Tibial nerve (tissue), 3 donors: ENCODE measurements around the gene GAS2L1.

ENCODE experiments used
- POLR2A ChIP-seq, 2 donors: fragments of 450-650 bp; IDR thresholded peaks; one replicate each; pipeline ENCODE4 v1.6.1; 2017; ENCODE audit warnings: antibody characterized with exemption in 2 of 2, mild to moderate bottlenecking in 2 of 2, moderate library complexity in 2 of 2
- TF ChIP-seq, protein P1 (sequence below), 5 experiments: fragments of 200-600 bp in 3 of 5; fragments of 450-650 bp in 2 of 5; sonication (generic) in 3 of 5; IDR thresholded peaks; one replicate each; pipeline ENCODE4 v1.5.1; 2016 to 2019; ENCODE audit warnings: antibody characterized with exemption in 5 of 5, mild to moderate bottlenecking in 3 of 5, moderate library complexity in 2 of 5

DNA sequence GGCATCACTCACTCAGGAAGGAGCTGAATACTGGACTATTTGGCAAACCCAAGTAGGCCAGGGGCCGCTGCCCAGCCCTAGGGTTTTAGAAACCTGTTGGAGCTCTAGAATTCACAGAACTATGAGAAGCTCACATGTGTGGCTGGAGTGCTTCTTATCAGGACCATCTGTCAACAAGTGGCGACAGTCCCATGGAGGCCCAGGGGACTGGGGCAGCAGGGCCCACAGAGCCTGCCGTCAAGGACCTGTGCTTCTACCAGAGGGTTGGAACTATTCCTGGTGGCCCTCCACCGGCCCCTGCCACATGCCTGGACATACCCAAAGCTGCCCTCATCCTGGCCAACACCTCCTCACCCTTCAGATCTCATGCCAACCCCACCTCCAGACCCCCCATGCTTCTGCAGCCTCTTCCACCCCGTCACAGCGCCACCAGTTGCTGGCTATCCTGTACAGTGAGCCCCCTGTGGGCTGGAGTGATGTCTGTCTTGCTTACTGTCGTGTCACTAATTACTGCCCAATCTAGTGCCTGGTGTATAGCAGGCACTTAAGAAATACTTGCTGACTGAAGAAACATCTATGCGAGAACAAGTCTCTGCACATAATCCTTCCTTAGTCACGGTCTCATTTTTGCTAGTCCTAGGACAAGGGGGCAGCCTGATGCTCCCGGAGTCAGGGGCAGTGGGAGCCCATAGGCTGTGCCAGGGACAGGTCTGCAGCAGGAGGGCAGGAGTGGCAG, 36.3 kb downstream of the GAS2L1 start:
- TF ChIP-seq POLR2A (IDR thresholded peaks at IDR 0.05): no peak
- TF ChIP-seq, protein P1, sequence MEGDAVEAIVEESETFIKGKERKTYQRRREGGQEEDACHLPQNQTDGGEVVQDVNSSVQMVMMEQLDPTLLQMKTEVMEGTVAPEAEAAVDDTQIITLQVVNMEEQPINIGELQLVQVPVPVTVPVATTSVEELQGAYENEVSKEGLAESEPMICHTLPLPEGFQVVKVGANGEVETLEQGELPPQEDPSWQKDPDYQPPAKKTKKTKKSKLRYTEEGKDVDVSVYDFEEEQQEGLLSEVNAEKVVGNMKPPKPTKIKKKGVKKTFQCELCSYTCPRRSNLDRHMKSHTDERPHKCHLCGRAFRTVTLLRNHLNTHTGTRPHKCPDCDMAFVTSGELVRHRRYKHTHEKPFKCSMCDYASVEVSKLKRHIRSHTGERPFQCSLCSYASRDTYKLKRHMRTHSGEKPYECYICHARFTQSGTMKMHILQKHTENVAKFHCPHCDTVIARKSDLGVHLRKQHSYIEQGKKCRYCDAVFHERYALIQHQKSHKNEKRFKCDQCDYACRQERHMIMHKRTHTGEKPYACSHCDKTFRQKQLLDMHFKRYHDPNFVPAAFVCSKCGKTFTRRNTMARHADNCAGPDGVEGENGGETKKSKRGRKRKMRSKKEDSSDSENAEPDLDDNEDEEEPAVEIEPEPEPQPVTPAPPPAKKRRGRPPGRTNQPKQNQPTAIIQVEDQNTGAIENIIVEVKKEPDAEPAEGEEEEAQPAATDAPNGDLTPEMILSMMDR (IDR thresholded peaks at IDR 0.05): no peak
